ENCODE data around the gene TTC24. TPM values are rescaled to one million over a fixed set of nuclear protein-coding genes. Genes with fewer than 3 reads are reported as not detected.

TTC24 gene
- polyA plus RNA-seq, 1 donor from 2014 or later: not detected

- H3K27ac ChIP-seq (ENCODE audit: low read length): peak overlapping the region; percentile 84
- no peak overlapping the region for H2AFZ ChIP-seq (ENCODE audit: low read depth, low read length)
- TF ChIP-seq, protein P1, sequence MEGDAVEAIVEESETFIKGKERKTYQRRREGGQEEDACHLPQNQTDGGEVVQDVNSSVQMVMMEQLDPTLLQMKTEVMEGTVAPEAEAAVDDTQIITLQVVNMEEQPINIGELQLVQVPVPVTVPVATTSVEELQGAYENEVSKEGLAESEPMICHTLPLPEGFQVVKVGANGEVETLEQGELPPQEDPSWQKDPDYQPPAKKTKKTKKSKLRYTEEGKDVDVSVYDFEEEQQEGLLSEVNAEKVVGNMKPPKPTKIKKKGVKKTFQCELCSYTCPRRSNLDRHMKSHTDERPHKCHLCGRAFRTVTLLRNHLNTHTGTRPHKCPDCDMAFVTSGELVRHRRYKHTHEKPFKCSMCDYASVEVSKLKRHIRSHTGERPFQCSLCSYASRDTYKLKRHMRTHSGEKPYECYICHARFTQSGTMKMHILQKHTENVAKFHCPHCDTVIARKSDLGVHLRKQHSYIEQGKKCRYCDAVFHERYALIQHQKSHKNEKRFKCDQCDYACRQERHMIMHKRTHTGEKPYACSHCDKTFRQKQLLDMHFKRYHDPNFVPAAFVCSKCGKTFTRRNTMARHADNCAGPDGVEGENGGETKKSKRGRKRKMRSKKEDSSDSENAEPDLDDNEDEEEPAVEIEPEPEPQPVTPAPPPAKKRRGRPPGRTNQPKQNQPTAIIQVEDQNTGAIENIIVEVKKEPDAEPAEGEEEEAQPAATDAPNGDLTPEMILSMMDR (IDR thresholded peaks at IDR 0.05; ENCODE audit: poor library complexity, severe bottlenecking): no peak
- TF ChIP-seq EP300 (conservative IDR thresholded peaks at IDR 0.05; ENCODE audit: poor library complexity, severe bottlenecking) (peak; percentile 37), SMC3 (conservative IDR thresholded peaks at IDR 0.05; ENCODE audit: poor library complexity) (no peak), POLR2AphosphoS5 (IDR thresholded peaks at IDR 0.05) (peak; percentile 10), REST (IDR thresholded peaks at IDR 0.05; ENCODE audit: borderline replicate concordance) (peak; percentile 98)
- H3K9me3 ChIP-seq (ENCODE audit: low read length): no peaks in the 10 kb centered on the region
- peak overlapping the region; percentile 48 for H3K9ac ChIP-seq (ENCODE audit: low read length)
- no peaks in the 10 kb centered on the region for H3K79me2 ChIP-seq (replicated peaks; ENCODE audit: insufficient read depth, low read length)
- H3K4me3 ChIP-seq (ENCODE audit: low read length): peak overlapping the region; percentile 86
- no peaks in the 10 kb centered on the region for H3F3A ChIP-seq (ENCODE audit: insufficient read depth, low read length, poor library complexity, severe bottlenecking)
- H3K9me2 ChIP-seq (ENCODE audit: insufficient read depth, low read length): no peaks in the 10 kb centered on the region
- no peaks in the 10 kb centered on the region for H4K20me1 ChIP-seq (ENCODE audit: insufficient read depth)
- H3K4me2 ChIP-seq (ENCODE audit: low read length): peak overlapping the region; percentile 25
- H3K27me3 ChIP-seq (ENCODE audit: insufficient read depth, low read depth, low read length): no peaks in the 10 kb centered on the region
- H3K36me3 ChIP-seq (ENCODE audit: insufficient read depth, low read length): no peaks in the 10 kb centered on the region
These were observed 14.7 kb downstream of the TTC24 start for GRCh38 chr1:156594190-156594589.

- peak overlapping the region; percentile 48 for H3K9ac ChIP-seq (ENCODE audit: low read length)
- H3K4me3 ChIP-seq (ENCODE audit: low read length): peak overlapping the region; percentile 86
- peak overlapping the region; percentile 25 for H3K4me2 ChIP-seq (ENCODE audit: low read length)
- H3K79me2 ChIP-seq (replicated peaks; ENCODE audit: insufficient read depth, low read length): no peaks in the 10 kb centered on the region
- no peaks in the 10 kb centered on the region for H3K9me2 ChIP-seq (ENCODE audit: insufficient read depth, low read length)
- no peak for TF ChIP-seq POLR2AphosphoS5 (IDR thresholded peaks at IDR 0.05)
- TF ChIP-seq REST (IDR thresholded peaks at IDR 0.05; ENCODE audit: borderline replicate concordance): no peak
- TF ChIP-seq EP300 (conservative IDR thresholded peaks at IDR 0.05; ENCODE audit: poor library complexity, severe bottlenecking): no peak
- TF ChIP-seq, protein P1 (IDR thresholded peaks at IDR 0.05; ENCODE audit: poor library complexity, severe bottlenecking): no peak
- TF ChIP-seq EZH2 (IDR thresholded peaks at IDR 0.05; ENCODE audit: borderline replicate concordance, insufficient read depth, low read length, poor library complexity, severe bottlenecking): no peak
- TF ChIP-seq RAD21 (conservative IDR thresholded peaks at IDR 0.05): no peak
- no peak for TF ChIP-seq MXI1 (conservative IDR thresholded peaks at IDR 0.05; ENCODE audit: poor library complexity, severe bottlenecking)
- no peak for TF ChIP-seq TAF1 (IDR thresholded peaks at IDR 0.05; ENCODE audit: low read depth)
- TF ChIP-seq SMC3 (conservative IDR thresholded peaks at IDR 0.05; ENCODE audit: poor library complexity): no peak
- H3F3A ChIP-seq (ENCODE audit: insufficient read depth, low read length, poor library complexity, severe bottlenecking): no peaks in the 10 kb centered on the region
- no peaks in the 10 kb centered on the region for H3K27me3 ChIP-seq (ENCODE audit: insufficient read depth, low read depth, low read length)
- no peak overlapping the region for H2AFZ ChIP-seq (ENCODE audit: low read depth, low read length)
- no peaks in the 10 kb centered on the region for H3K36me3 ChIP-seq (ENCODE audit: insufficient read depth, low read length)
- H3K27ac ChIP-seq (ENCODE audit: low read length): peak overlapping the region; percentile 84
- no peaks in the 10 kb centered on the region for H4K20me1 ChIP-seq (ENCODE audit: insufficient read depth)
- no peaks in the 10 kb centered on the region for H3K9me3 ChIP-seq (ENCODE audit: low read length)
These were observed 15.5 kb downstream of the TTC24 start for GRCh38 chr1:156595016-156595415.

All from neural cell (in vitro differentiated cells).